ENCODE data around the gene MAN1C1. TPM values are rescaled to one million over a fixed set of nuclear protein-coding genes. Genes with fewer than 3 reads are reported as not detected.

MAN1C1 gene
- polyA plus RNA-seq, 1 of the 3 experiments (the other 2 are of a cell fraction): 0.20 TPM

- no peak overlapping the region for H3K4me3 ChIP-seq (ENCODE audit: low read depth in 2 of 2, low read length in 1 of 2)
- POLR2A ChIA-PET: interaction anchor here (2.0 kb wide), 1 partner anchor 37 kb away, joined by 6 read pairs; no protein-coding TSS in a partner anchor
- no peak for DNase-seq
- no peak overlapping the region for H3K4me2 ChIP-seq
- no peaks in the 10 kb centered on the region for H4K20me1 ChIP-seq (ENCODE audit: insufficient read depth)
- CTCF ChIA-PET: interaction anchor here (2.6 kb wide), 1 partner anchor 110 kb away, joined by 10 read pairs; no protein-coding TSS in a partner anchor
- H3K27ac ChIP-seq (ENCODE audit: low read depth in 2 of 2, low read length in 1 of 2): peak overlapping the region in 1 of 2 experiments; percentile 99; a peak in 2 of 4 replicates
- no peaks in the 10 kb centered on the region for H3F3A ChIP-seq (replicated peaks; ENCODE audit: insufficient read depth)
- H3K9ac ChIP-seq: no peak overlapping the region
- 79% methylated on average over 4 of the region's 4 CpGs for WGBS (ENCODE audit: low lambda C conversion rate)
- H3K4me1 ChIP-seq (ENCODE audit: control insufficient read depth in 1 of 2, insufficient read depth in 2 of 2, low read depth in 1 of 2, low read length in 1 of 2): peaks cover 0 to 82% of the 10 kb centered on the region in 2 experiments; a peak in 2 of 4 replicates
- H3K36me3 ChIP-seq (replicated peaks in 1 of 2; ENCODE audit: control insufficient read depth in 1 of 2, insufficient read depth in 2 of 2, low read length in 1 of 2): no peaks in the 10 kb centered on the region
- H3K27me3 ChIP-seq (ENCODE audit: insufficient read depth): no peaks in the 10 kb centered on the region
- no peak overlapping the region for H2AFZ ChIP-seq (ENCODE audit: low read depth)
- no peak for TF ChIP-seq SIN3A (IDR thresholded peaks at IDR 0.05; ENCODE audit: borderline replicate concordance, low read depth, low read length)
- TF ChIP-seq IRF3 (IDR thresholded peaks at IDR 0.05; ENCODE audit: low read depth, low read length): no peak
- TF ChIP-seq RXRA (IDR thresholded peaks at IDR 0.05; ENCODE audit: borderline replicate concordance, low read depth): no peak
- TF ChIP-seq YY1 (IDR thresholded peaks at IDR 0.05; ENCODE audit: low read depth): no peak
- no peak for TF ChIP-seq FOXJ3 (CRISPR knock-in tag; IDR thresholded peaks at IDR 0.05)
- TF ChIP-seq CHD2 (IDR thresholded peaks at IDR 0.05; ENCODE audit: low read length, partially characterized antibody): no peak
- TF ChIP-seq PBX3 (IDR thresholded peaks at IDR 0.05): no peak
- no peak for TF ChIP-seq TEAD4 (IDR thresholded peaks at IDR 0.05; ENCODE audit: borderline replicate concordance, insufficient read depth)
- no peak for TF ChIP-seq EZH2phosphoT487 (IDR thresholded peaks at IDR 0.05; ENCODE audit: borderline replicate concordance, low read depth)
- TF ChIP-seq RFX5 (IDR thresholded peaks at IDR 0.05; ENCODE audit: low read length): no peak
- no peak for TF ChIP-seq MEF2A (IDR thresholded peaks at IDR 0.05; ENCODE audit: borderline replicate concordance, low read depth)
- no peak for TF ChIP-seq GATA2 (CRISPR knock-in tag; IDR thresholded peaks at IDR 0.05)
- TF ChIP-seq USF1 (IDR thresholded peaks at IDR 0.05; ENCODE audit: borderline replicate concordance, low read depth): no peak
- H3K79me2 ChIP-seq (ENCODE audit: insufficient read depth): no peaks in the 10 kb centered on the region
- no peaks in the 10 kb centered on the region for H3K9me3 ChIP-seq
- no peaks in the 10 kb centered on the region for H3K9me2 ChIP-seq
Observed at GRCh38 chr1:25729045-25729444, 112.5 kb downstream of the MAN1C1 start.
